Measurements from ENCODE around the gene VPREB3. TPM values are rescaled to one million over a fixed set of nuclear protein-coding genes. Genes with fewer than 3 reads are reported as not detected.

The VPREB3 gene
- total RNA-seq, 1 donor from 2014 or later = not detected

Other genes with a start within 250 kb of the VPREB3 start
- not detected for gene IGLL1, start 174.1 kb downstream of the VPREB3 start, total RNA-seq
- 0.31 TPM for gene DRICH1, start 122.1 kb downstream of the VPREB3 start, total RNA-seq
- gene RGL4, start 63.4 kb downstream of the VPREB3 start, total RNA-seq = not detected
- gene ZNF70, start 3.3 kb downstream of the VPREB3 start, total RNA-seq = 4.1 TPM
- not detected for gene C22orf15, start 8.6 kb upstream of the VPREB3 start, total RNA-seq
- gene CHCHD10, start 13.5 kb upstream of the VPREB3 start, total RNA-seq = 3.4 TPM
- 14.8 TPM for gene MMP11, start 18.4 kb upstream of the VPREB3 start, total RNA-seq
- gene SMARCB1, start 32.5 kb upstream of the VPREB3 start, total RNA-seq = 19.7 TPM
- gene DERL3, start 84.6 kb upstream of the VPREB3 start, total RNA-seq = 0.62 TPM
- 8.4 TPM for gene SLC2A11, start 103.5 kb upstream of the VPREB3 start, total RNA-seq
- 85.2 TPM for gene MIF, start 140.0 kb upstream of the VPREB3 start, total RNA-seq
- gene GSTT2B, start 206.8 kb upstream of the VPREB3 start, total RNA-seq = 4.1 TPM
- gene DDTL, start 212.5 kb upstream of the VPREB3 start, total RNA-seq = 3.1 TPM
- gene DDT, start 220.0 kb upstream of the VPREB3 start, total RNA-seq = 68.6 TPM
- gene GSTT2, start 225.7 kb upstream of the VPREB3 start, total RNA-seq = not detected